Thoracic aorta (tissue), 2 donors: ENCODE data around the gene MRPL34. TPM values are rescaled to one million over a fixed set of nuclear protein-coding genes. Genes with fewer than 3 reads are reported as not detected.

Experiments
- ATAC-seq: fragments of 150-250 bp; one replicate; pipeline ENCODE4 v1.8.0; 2017; ENCODE audit warnings: low read depth; ENCODE audit not compliant: insufficient number of reproducible peaks, low FRiP score
- DNase-seq: peaks from one replicate; pipeline ENCODE4 v3.0.0-alpha.2; 2020; ENCODE audit warnings: low spot score
- H3K27ac ChIP-seq, 2 donors: fragments of 200-600 bp; sonication (generic); 1 replicate in 1 of 2; 2 replicates in 1 of 2; pipeline ENCODE4 v1.5.1; 2016; ENCODE audit warnings: mild to moderate bottlenecking in 2 of 2, moderate library complexity in 2 of 2
- H3K27me3 ChIP-seq: fragments of 200-600 bp; sonication (generic); replicated peaks from 2 replicates; pipeline ENCODE4 v1.6.0; 2016; ENCODE audit warnings: mild to moderate bottlenecking; ENCODE audit not compliant: insufficient read depth
- H3K36me3 ChIP-seq: fragments of 200-600 bp; sonication (generic); one replicate; pipeline ENCODE4 v1.5.1; 2016
- H3K4me1 ChIP-seq, 2 donors: fragments of 200-600 bp; sonication (generic); 1 replicate in 1 of 2; 2 replicates in 1 of 2; pipeline versions ENCODE4 v1.5.1 to v1.6.0; 2016; ENCODE audit warnings: low read depth in 2 of 2, mild to moderate bottlenecking in 1 of 2; ENCODE audit not compliant: control insufficient read depth in 1 of 2
- H3K4me3 ChIP-seq: fragments of 200-600 bp; sonication (generic); 2 replicates; pipeline ENCODE4 v1.5.1; 2016; ENCODE audit warnings: mild to moderate bottlenecking
- H3K9me3 ChIP-seq: fragments of 200-600 bp; sonication (generic); 2 replicates; pipeline ENCODE4 v1.5.1; 2016
- total RNA-seq, 2 donors: library from RNA; depleted of rRNA; stranded (reverse); fragments of >200 nt; gene quantifications; one replicate each; pipeline versions ENCODE4 v1.1.0 to v1.2.3, GENCODE V29; 2016
- TF ChIP-seq, protein P1 (sequence below): fragments of 200-600 bp; sonication (generic); IDR thresholded peaks from one replicate; pipeline ENCODE4 v1.5.1; 2019; ENCODE audit warnings: antibody characterized with exemption

Gene MRPL34
- total RNA-seq, 2 donors from 2014 or later, result 132 to 140 TPM

DNA sequence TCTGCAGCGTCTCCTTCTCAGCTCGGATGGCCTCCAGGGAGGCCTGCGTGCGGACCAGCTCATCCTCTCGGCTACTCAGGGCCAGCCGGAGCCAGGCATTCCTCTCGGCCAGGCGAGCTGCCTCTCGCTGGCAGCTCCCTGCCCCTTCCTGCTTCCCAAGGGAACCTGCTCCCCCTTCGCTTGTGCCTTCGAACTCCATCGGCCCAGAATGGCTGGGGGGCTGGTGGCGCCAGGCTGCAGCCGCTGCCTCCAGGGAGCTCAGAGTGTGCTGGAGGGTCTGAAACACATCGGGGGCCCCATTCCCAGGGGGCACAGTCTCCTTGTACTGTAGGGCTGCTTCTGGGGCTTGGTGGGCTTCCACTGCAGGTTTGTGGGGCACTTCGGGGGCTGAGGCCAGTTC, 43.1 kb upstream of the MRPL34 start:
- Histone ChIP-seq H3K9me3 (no peaks in the 10 kb centered on the region), H3K4me1 (no peaks in the 10 kb centered on the region), H3K27ac (no peak overlapping the region), H3K4me3 (no peak overlapping the region), H3K36me3 (no peaks in the 10 kb centered on the region), H3K27me3 (no peaks in the 10 kb centered on the region)
- DNase-seq (no peak), ATAC-seq (no peak)
- TF ChIP-seq, protein P1, sequence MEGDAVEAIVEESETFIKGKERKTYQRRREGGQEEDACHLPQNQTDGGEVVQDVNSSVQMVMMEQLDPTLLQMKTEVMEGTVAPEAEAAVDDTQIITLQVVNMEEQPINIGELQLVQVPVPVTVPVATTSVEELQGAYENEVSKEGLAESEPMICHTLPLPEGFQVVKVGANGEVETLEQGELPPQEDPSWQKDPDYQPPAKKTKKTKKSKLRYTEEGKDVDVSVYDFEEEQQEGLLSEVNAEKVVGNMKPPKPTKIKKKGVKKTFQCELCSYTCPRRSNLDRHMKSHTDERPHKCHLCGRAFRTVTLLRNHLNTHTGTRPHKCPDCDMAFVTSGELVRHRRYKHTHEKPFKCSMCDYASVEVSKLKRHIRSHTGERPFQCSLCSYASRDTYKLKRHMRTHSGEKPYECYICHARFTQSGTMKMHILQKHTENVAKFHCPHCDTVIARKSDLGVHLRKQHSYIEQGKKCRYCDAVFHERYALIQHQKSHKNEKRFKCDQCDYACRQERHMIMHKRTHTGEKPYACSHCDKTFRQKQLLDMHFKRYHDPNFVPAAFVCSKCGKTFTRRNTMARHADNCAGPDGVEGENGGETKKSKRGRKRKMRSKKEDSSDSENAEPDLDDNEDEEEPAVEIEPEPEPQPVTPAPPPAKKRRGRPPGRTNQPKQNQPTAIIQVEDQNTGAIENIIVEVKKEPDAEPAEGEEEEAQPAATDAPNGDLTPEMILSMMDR, result no peak

DNA sequence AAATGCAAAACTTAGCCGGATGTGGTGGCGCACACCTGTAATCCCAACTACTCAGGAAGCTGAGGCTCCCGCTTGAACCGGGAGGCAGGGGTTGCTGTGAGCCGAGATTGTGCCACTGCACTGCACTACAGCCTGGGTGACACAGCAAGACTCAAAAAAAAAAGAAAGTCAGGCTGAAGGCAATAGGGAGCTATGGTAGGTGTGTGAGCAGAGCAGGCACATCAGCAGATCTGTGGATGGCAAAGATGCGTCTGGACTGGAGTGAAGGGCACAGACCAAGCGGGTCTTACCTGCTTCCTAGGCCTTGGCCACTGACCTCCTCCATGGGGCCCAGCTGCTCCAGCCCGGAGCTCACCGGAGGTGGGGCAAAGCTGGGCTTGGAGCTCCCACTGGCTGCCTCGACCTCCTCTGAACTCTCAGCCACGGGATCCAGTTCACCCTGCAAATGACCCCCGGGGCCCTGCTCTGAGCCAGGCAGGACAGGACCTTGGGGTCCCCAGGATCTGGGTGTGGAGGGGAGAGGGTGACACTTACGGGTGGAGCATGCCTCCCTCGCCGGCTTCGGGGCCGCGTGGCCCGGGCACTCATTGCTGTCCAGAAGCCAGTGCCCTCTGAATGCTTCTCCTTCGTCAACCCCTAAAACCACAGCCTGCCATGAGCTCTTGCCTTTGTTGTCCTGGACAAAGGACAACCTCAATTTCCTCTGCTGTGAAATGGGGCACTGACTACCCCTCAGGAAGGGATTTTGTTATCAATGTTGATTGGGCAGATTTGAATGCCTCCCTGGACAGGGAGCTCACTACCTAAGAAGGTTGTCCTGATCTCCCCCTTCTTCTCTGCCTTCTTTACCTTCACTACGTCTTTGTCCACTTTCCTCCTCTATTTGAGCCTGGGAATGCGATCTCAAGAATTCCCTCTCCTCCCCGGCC, 41.7 kb upstream of the MRPL34 start:
- H3K27me3 ChIP-seq, result no peaks in the 10 kb centered on the region
- no peaks in the 10 kb centered on the region for H3K9me3 ChIP-seq
- DNase-seq (no peak), ATAC-seq (no peak)
- TF ChIP-seq, protein P1, result no peak
- peaks cover 3% of the 10 kb centered on the region for H3K36me3 ChIP-seq
- H3K4me1 ChIP-seq, result peaks cover 6 to 8% of the 10 kb centered on the region in 2 donors
- no peak overlapping the region for H3K4me3 ChIP-seq
- H3K27ac ChIP-seq, result no peak overlapping the region

DNA sequence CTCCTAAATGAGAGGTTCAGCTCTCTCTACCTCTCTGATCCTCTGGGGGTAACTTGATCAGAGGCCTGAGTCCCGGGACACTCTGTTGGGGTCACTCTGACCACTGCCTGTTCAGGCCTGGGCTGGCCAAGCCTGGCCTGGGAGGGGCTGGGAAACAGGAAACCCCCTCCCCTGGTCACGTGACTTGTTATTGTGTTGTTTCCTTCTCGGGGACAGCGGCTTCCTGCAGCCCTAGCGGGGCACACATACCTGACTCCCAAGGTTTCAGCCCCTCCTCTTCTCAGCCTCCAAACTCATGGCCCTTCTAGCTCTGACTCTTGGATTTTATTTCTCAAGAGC, 41.1 kb upstream of the MRPL34 start, which contains the start of gene USHBP1:
USHBP1 (minus strand) TSS at position 105 of the 339 bp plus-strand sequence. CDS start 446 bp downstream, outside the sequence.
- Histone ChIP-seq H3K4me1 (peaks cover 6 to 8% of the 10 kb centered on the region in 2 donors), H3K27me3 (no peaks in the 10 kb centered on the region), H3K4me3 (no peak within 1 kb of the TSS), H3K9me3 (no peaks in the 10 kb centered on the region), H3K27ac (no peak within 1 kb of the TSS), H3K36me3 (peaks cover 8% of the 10 kb centered on the region)
- ATAC-seq (no peak), DNase-seq (no peak)
- TF ChIP-seq, protein P1, result no peak

DNA sequence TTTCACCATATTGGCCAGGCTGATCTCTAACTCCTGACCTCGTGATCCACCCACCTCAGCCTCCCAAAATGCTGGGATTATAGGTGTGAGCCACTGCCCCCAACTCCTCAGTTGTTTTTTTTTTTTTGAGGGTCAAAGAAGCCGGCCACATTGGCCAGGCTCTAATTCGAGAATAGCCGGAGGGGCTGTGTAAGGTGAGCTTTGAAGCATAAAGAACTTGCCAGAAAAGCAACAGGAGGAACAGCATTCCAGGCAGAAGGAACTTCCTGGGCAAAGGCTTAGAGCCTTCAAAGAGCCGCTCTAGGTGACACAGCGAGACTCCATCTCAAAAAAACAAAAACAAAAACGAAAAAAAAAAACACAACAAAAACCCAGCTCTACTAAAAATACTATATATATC, 39.6 kb upstream of the MRPL34 start:
- DNase-seq (no peak), ATAC-seq (no peak)
- Histone ChIP-seq H3K4me1 (peaks cover 6 to 8% of the 10 kb centered on the region in 2 donors), H3K27me3 (no peaks in the 10 kb centered on the region), H3K9me3 (no peaks in the 10 kb centered on the region), H3K27ac (no peak overlapping the region), H3K36me3 (peaks cover 19% of the 10 kb centered on the region), H3K4me3 (no peak overlapping the region)
- TF ChIP-seq, protein P1, result no peak

DNA sequence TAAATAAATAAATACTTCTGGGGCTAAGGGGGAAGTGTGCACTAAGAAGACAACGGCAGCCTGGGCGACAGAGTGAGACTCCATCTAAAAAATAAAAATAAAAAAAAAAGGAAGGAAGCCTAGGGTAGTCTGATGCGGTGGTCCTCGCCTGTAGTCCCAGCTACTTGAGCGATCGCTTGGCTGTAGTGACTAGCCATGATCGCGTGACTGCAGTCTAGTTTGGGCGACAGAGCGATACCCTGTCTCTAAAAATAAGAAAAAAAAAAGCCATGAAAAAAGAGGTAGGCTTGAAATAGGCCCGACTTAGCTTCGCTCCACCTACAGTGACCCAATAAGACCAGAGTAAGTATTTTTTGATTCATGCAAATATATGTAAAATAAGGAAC, 39.1 kb upstream of the MRPL34 start:
- H3K4me3 ChIP-seq, result peak overlapping the region; percentile 46
- H3K36me3 ChIP-seq, result peaks cover 22% of the 10 kb centered on the region
- no peaks in the 10 kb centered on the region for H3K9me3 ChIP-seq
- H3K27ac ChIP-seq, result peak overlapping the region in 1 of 2 donors; percentile 33
- TF ChIP-seq, protein P1, result no peak
- no peaks in the 10 kb centered on the region for H3K27me3 ChIP-seq
- DNase-seq (no peak), ATAC-seq (no peak)
- H3K4me1 ChIP-seq, result peaks cover 6 to 8% of the 10 kb centered on the region in 2 donors
